Measurements from ENCODE around the gene PKD2L1. TPM values are rescaled to one million over a fixed set of nuclear protein-coding genes. Genes with fewer than 3 reads are reported as not detected.

Gene PKD2L1
- total and polyA plus RNA-seq, 3 experiments from 2014 or later: not detected

DNA sequence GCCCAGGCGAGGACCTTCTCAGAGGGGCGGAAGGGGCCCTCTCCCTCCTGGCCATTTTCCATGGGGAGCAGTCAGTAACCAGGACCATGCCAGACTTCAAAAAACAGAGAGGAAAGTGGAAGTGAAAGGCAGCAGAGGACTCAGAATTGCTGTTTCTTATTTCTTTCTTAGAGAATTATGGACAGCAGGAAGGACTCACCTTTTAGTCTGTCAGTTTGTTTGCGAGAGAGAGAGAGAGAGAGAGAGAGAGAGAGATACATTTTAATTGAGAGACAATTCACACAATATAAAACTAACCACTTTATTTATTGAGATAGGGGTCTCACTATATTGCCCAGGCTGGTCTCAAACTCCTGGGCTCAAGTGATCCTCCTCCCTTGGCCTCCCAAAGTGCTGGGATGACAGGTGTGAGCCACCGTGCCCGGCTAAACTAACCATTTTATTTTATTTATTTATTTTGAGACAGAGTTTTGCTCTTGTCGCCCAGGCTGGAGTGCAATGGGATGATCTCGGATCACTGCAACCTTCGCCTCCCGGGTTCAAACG, 41.5 kb upstream of the PKD2L1 start:
- CTCF ChIA-PET: interaction anchor here (0.8 to 1.8 kb wide), 7 partner anchors 9 to 164 kb away, joined by 3 to 8 read pairs (median 4); partner anchors contain the start of genes HIF1AN and SCD
- peak overlapping the region in 7 of 8 donors; percentile 87 to 99 (median 97) for H3K27ac Mint-ChIP-seq

DNA sequence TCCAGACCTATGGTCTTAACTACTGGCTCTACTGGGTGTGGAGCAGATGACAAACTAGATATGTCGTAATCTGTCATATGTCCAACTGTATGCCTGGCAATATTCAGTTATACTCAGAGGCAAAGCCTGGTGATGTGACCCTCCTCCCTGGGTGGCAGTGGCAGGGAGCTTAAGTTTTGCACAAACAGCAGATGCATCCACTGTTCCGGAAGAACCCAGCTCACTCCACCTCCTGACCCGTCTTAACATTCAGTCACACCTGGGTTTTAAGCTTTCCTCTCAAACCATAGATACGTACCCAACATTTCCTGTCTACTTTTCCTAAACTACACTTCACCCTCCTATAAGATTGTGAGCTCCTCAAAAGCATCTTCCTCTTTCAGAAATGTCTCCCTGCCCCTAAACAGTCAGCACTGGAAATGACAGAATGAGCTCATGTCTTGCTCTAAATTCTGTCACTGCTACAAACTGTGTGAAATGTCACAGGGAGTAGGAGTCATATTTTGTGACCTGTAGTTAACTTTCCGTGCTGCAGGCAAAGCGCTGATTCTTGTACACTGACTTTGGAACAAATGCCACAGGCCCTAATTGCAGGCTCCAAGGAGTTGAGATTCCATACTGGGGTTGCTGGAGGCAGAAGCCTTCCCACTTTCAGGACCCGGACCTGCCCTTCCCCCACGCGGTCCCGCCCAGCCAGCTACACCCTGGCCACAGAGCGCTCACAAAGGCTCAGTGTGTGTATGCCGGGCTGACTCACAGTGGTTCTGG, 40.9 kb upstream of the PKD2L1 start:
- H3K4me3 Mint-ChIP-seq: peak overlapping the region; percentile 59 to 89 (median 75)
- H3K36me3 Mint-ChIP-seq: no peaks in the 10 kb centered on the region
- H3K27me3 Mint-ChIP-seq: no peaks in the 10 kb centered on the region
- ChIA-PET POLR2A (interaction anchor here (1.5 kb wide), 1 partner anchor 24 kb away, joined by 5 read pairs; the partner anchor contains the start of gene SCD), CTCF (interaction anchor here (0.8 to 1.8 kb wide), 8 partner anchors 10 to 165 kb away, joined by 3 to 8 read pairs (median 4); partner anchors contain the start of genes HIF1AN and SCD)
- no peaks in the 10 kb centered on the region for H3K27me3 ChIP-seq (ENCODE audit: insufficient read depth, low read length, poor library complexity, severe bottlenecking)
- peaks cover 23 to 25% (median 23%) of the 10 kb centered on the region in 3 donors for H3K4me1 Mint-ChIP-seq
- peak overlapping the region in 7 of 8 donors; percentile 87 to 99 (median 97) for H3K27ac Mint-ChIP-seq
- H3K9me3 Mint-ChIP-seq: no peaks in the 10 kb centered on the region
- peak overlapping the region; percentile 18 for H3K4me3 ChIP-seq (ENCODE audit: low read length)
- no peaks in the 10 kb centered on the region for H3K9me3 ChIP-seq (ENCODE audit: low read length)
- peaks cover 41% of the 10 kb centered on the region for H3K4me1 ChIP-seq (ENCODE audit: insufficient read depth, low read length)
- DNase-seq: peak; percentile 41 to 65 (median 50)
- H3K36me3 ChIP-seq (ENCODE audit: insufficient read depth, low read length): no peaks in the 10 kb centered on the region
- H3K27ac ChIP-seq (ENCODE audit: low read depth, low read length): peak overlapping the region; percentile 80

More for the DNA sequence above, 41.5 kb upstream of the PKD2L1 start:
- Histone ChIP-seq H3K36me3 (ENCODE audit: insufficient read depth, low read length) (no peaks in the 10 kb centered on the region), H3K4me1 (ENCODE audit: insufficient read depth, low read length) (peaks cover 41% of the 10 kb centered on the region), H3K9me3 (ENCODE audit: low read length) (no peaks in the 10 kb centered on the region), H3K27me3 (ENCODE audit: insufficient read depth, low read length, poor library complexity, severe bottlenecking) (no peaks in the 10 kb centered on the region), H3K27ac (ENCODE audit: low read depth, low read length) (peak overlapping the region; percentile 80), H3K4me3 (ENCODE audit: low read length) (peak overlapping the region; percentile 18)
- peaks cover 23 to 25% (median 23%) of the 10 kb centered on the region in 3 donors for H3K4me1 Mint-ChIP-seq
- no peaks in the 10 kb centered on the region for H3K27me3 Mint-ChIP-seq
- H3K4me3 Mint-ChIP-seq: peak overlapping the region; percentile 59 to 89 (median 75)
- DNase-seq: no peak
- H3K36me3 Mint-ChIP-seq: no peaks in the 10 kb centered on the region
- POLR2A ChIA-PET: interaction anchor here (1.5 kb wide), 1 partner anchor 25 kb away, joined by 5 read pairs; the partner anchor contains the start of gene SCD
- no peaks in the 10 kb centered on the region for H3K9me3 Mint-ChIP-seq

DNA sequence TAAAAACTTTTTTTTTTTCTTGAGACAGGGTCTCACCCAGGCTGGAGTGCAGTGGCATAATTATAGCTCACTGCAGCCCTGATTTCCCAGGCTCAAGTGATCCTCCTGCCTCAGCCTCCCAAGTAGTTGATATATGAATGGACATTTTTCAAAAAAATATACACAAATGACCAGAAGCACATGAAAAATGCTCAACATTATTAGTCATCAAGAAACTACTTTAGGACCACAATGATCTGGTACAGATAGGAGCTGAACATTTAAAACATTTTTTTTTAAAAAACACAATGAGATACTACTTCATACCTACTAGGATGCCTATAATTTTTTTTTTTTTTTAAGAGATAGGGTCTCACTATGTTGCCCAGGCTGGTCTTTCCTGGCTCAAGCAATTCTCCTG, 38.7 kb upstream of the PKD2L1 start:
- Histone ChIP-seq H3K4me3 (ENCODE audit: low read length) (no peak overlapping the region), H3K27ac (ENCODE audit: low read depth, low read length) (no peak overlapping the region), H3K9me3 (ENCODE audit: low read length) (no peaks in the 10 kb centered on the region), H3K36me3 (ENCODE audit: insufficient read depth, low read length) (no peaks in the 10 kb centered on the region), H3K4me1 (ENCODE audit: insufficient read depth, low read length) (peaks cover 34% of the 10 kb centered on the region), H3K27me3 (ENCODE audit: insufficient read depth, low read length, poor library complexity, severe bottlenecking) (no peaks in the 10 kb centered on the region)
- CTCF ChIA-PET: no interaction called here
- POLR2A ChIA-PET: no interaction called here
- H3K36me3 Mint-ChIP-seq: no peaks in the 10 kb centered on the region
- H3K4me1 Mint-ChIP-seq: peaks cover 23 to 25% (median 23%) of the 10 kb centered on the region in 3 donors
- no peak overlapping the region for H3K4me3 Mint-ChIP-seq
- no peaks in the 10 kb centered on the region for H3K9me3 Mint-ChIP-seq
- H3K27me3 Mint-ChIP-seq: no peaks in the 10 kb centered on the region
- no peak for DNase-seq
- H3K27ac Mint-ChIP-seq: peak overlapping the region in 3 of 8 donors; percentile 26 to 63 (median 63)

DNA sequence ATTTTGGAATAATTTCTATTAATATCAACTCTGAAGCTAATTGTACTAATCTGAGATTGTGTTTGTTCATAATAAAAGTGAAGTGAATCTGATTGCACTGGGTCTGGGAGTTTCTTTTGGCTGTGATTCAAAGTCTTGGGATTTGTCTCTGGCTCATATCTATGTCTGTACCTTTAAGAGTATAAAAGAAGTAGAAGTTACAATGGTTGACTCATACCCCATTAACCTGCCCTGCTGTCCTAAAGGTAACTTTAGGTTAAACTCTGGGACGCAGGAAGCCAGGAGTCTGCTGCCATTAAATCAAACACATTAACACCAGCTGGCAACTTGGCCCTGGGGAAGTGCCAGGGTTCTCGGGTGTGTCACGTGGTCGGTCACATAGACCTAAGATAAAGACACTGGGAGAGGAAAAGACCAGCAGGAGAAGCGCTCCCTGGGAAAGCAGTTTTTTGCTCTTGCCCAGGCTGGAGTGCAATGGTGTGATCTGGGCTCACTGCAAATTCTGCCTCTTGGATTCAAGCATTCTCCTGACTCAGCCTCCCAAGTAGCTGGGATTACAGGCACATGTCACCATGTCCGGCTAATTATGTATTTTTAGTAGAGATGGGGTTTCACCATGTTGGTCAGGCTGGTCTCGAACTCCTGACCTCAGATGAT, 34.8 kb upstream of the PKD2L1 start:
- no peaks in the 10 kb centered on the region for H3K9me3 ChIP-seq (ENCODE audit: low read length)
- ChIA-PET POLR2A (no interaction called here), CTCF (interaction anchor here (1.1 kb wide), 1 partner anchor 22 kb away, joined by 3 read pairs; no protein-coding TSS in a partner anchor)
- H3K27me3 ChIP-seq (ENCODE audit: insufficient read depth, low read length, poor library complexity, severe bottlenecking): no peaks in the 10 kb centered on the region
- H3K27ac Mint-ChIP-seq: no peak overlapping the region
- no peak overlapping the region for H3K4me3 Mint-ChIP-seq
- H3K27me3 Mint-ChIP-seq: no peaks in the 10 kb centered on the region
- H3K36me3 Mint-ChIP-seq: peaks cover 2 to 7% (median 3%) of the 10 kb centered on the region in 3 donors
- H3K9me3 Mint-ChIP-seq: no peaks in the 10 kb centered on the region
- peaks cover under 1% of the 10 kb centered on the region for H3K4me1 ChIP-seq (ENCODE audit: insufficient read depth, low read length)
- no peak overlapping the region for H3K4me3 ChIP-seq (ENCODE audit: low read length)
- peaks cover 5 to 7% (median 6%) of the 10 kb centered on the region in 3 donors for H3K4me1 Mint-ChIP-seq
- no peak overlapping the region for H3K27ac ChIP-seq (ENCODE audit: low read depth, low read length)
- no peaks in the 10 kb centered on the region for H3K36me3 ChIP-seq (ENCODE audit: insufficient read depth, low read length)
- DNase-seq: no peak

DNA sequence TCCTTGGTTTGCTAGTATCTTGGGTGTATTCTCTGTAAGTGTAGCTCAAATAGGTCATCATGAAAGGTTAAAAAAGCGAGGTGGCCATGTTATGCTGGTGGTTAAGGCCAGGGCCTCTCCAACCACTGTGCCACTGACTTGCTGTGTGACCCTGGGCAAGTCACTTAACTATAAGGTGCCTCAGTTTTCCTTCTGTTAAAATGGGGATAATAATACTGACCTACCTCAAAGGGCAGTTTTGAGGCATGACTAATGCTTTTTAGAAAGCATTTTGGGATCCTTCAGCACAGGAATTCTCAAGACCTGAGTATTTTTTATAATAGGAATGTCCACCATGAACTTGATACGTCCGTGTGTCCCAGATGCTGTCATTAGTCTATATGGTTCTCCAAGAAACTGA, 34.1 kb upstream of the PKD2L1 start:
- H3K4me3 Mint-ChIP-seq: no peak overlapping the region
- Histone ChIP-seq H3K27me3 (ENCODE audit: insufficient read depth, low read length, poor library complexity, severe bottlenecking) (no peaks in the 10 kb centered on the region), H3K9me3 (ENCODE audit: low read length) (no peaks in the 10 kb centered on the region), H3K27ac (ENCODE audit: low read depth, low read length) (no peak overlapping the region), H3K4me1 (ENCODE audit: insufficient read depth, low read length) (no peaks in the 10 kb centered on the region), H3K36me3 (ENCODE audit: insufficient read depth, low read length) (no peaks in the 10 kb centered on the region), H3K4me3 (ENCODE audit: low read length) (no peak overlapping the region)
- H3K4me1 Mint-ChIP-seq: peaks cover 3 to 4% (median 3%) of the 10 kb centered on the region in 3 donors
- ChIA-PET POLR2A (no interaction called here), CTCF (no interaction called here)
- no peak overlapping the region for H3K27ac Mint-ChIP-seq
- no peaks in the 10 kb centered on the region for H3K27me3 Mint-ChIP-seq
- no peak for DNase-seq
- no peaks in the 10 kb centered on the region for H3K9me3 Mint-ChIP-seq
- peaks cover 2 to 7% (median 3%) of the 10 kb centered on the region in 3 donors for H3K36me3 Mint-ChIP-seq

DNA sequence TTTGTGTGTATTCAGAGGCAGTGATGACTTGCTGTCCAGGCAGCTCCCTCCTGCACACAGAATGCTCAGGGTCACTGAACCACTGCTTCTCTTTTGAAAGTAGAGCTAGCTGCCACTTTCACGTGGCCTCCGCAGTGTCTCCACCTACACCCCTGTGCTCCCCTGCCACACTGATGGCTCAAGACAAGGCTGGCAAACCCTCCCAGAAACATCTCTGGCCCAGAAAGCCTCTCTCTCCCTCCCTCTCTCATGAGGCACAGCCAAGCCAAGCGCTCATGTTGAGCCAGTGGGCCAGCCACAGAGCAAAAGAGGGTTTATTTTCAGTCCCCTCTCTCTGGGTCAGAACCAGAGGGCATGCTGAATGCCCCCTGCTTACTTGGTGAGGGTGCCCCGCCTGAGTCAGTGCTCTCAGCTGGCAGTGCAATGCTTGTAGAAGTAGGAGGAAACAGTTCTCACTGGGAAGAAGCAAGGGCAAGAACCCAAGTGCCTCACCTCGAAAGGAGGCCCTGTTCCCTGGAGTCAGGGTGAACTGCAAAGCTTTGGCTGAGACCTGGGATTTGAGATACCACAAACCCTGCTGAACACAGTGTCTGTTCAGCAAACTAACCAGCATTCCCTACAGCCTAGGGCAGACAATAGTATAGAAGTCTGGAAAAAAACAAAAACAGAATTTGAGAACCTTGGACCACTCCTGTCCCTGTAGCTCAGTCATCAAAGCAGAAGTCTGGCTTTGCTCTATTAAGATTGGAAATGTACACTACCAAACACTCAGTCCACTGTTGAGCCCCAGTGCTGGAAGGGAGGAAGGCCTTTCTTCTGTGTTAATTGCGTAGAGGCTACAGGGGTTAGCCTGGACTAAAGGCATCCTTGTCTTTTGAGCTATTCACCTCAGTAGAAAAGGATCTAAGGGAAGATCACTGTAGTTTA, 32.8 kb upstream of the PKD2L1 start:
- Histone ChIP-seq H3K4me1 (ENCODE audit: insufficient read depth, low read length) (no peaks in the 10 kb centered on the region), H3K4me3 (ENCODE audit: low read length) (no peak overlapping the region), H3K36me3 (ENCODE audit: insufficient read depth, low read length) (no peaks in the 10 kb centered on the region), H3K27ac (ENCODE audit: low read depth, low read length) (no peak overlapping the region), H3K9me3 (ENCODE audit: low read length) (no peaks in the 10 kb centered on the region), H3K27me3 (ENCODE audit: insufficient read depth, low read length, poor library complexity, severe bottlenecking) (no peaks in the 10 kb centered on the region)
- no peak for DNase-seq
- ChIA-PET POLR2A (no interaction called here), CTCF (no interaction called here)
- H3K9me3 Mint-ChIP-seq: no peaks in the 10 kb centered on the region
- H3K27me3 Mint-ChIP-seq: no peaks in the 10 kb centered on the region
- no peak overlapping the region for H3K4me3 Mint-ChIP-seq
- H3K36me3 Mint-ChIP-seq: peaks cover 2 to 7% (median 3%) of the 10 kb centered on the region in 3 donors
- peak overlapping the region in 3 of 8 donors; percentile 25 to 95 (median 59) for H3K27ac Mint-ChIP-seq
- peaks cover 4 to 7% (median 6%) of the 10 kb centered on the region in 3 donors for H3K4me1 Mint-ChIP-seq

DNA sequence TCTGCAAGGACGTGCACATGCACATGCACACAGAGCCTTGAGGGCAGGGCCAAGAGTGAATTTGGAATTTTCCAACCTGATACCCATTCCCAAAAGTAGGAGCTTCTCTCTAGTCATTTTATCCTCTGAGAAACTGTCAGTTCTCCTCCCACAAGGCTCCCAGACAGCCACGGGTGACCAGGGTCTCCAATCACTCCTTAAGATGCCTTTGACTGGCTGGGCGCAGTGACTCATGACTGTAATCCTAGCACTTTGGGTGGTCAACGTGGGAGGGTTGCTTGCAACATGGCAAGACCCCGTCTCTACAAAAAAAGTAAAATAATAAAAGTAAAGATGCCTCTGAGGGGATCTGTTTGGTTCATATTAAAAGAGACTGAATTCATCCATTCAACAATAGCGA, 30.2 kb upstream of the PKD2L1 start:
- CTCF ChIA-PET: no interaction called here
- Histone ChIP-seq H3K9me3 (ENCODE audit: low read length) (no peaks in the 10 kb centered on the region), H3K36me3 (ENCODE audit: insufficient read depth, low read length) (no peaks in the 10 kb centered on the region), H3K4me1 (ENCODE audit: insufficient read depth, low read length) (no peaks in the 10 kb centered on the region), H3K4me3 (ENCODE audit: low read length) (no peak overlapping the region), H3K27ac (ENCODE audit: low read depth, low read length) (no peak overlapping the region), H3K27me3 (ENCODE audit: insufficient read depth, low read length, poor library complexity, severe bottlenecking) (no peaks in the 10 kb centered on the region)
- POLR2A ChIA-PET: no interaction called here
- Mint-ChIP-seq H3K27ac (peak overlapping the region in 1 of 8 donors; percentile 74), H3K4me3 (no peak overlapping the region), H3K36me3 (peaks cover 7 to 16% (median 13%) of the 10 kb centered on the region in 3 donors), H3K27me3 (no peaks in the 10 kb centered on the region), H3K9me3 (no peaks in the 10 kb centered on the region), H3K4me1 (peaks cover 4 to 7% (median 6%) of the 10 kb centered on the region in 3 donors)
- DNase-seq: no peak
